GM04503 (cell line): ENCODE measurements around the gene CMTM5.
"Not testable (repeated sequence)": the region's sequence is repeated elsewhere in the genome, so short reads cannot be mapped to it uniquely, and the experiment has no call there.

Experiments
- DNase-seq: peaks from one replicate; pipeline ENCODE4 v3.0.0-alpha.2; 2012; ENCODE audit warnings: low read depth

The CMTM5 gene

GRCh38 chr14:23414906-23415820 is 38.3 kb downstream of the CMTM5 start:
- DNase-seq, result no peak

- no peak for DNase-seq
These were observed 39.3 kb downstream of the CMTM5 start for GRCh38 chr14:23415821-23416778.

GRCh38 chr14:23416801-23417200 is 40.0 kb downstream of the CMTM5 start:
- DNase-seq, result no peak

GRCh38 chr14:23417269-23417668 is 40.4 kb downstream of the CMTM5 start:
- not testable (repeated sequence) for DNase-seq

GRCh38 chr14:23418021-23418420 is 41.2 kb downstream of the CMTM5 start:
- DNase-seq, result no peak

DNA sequence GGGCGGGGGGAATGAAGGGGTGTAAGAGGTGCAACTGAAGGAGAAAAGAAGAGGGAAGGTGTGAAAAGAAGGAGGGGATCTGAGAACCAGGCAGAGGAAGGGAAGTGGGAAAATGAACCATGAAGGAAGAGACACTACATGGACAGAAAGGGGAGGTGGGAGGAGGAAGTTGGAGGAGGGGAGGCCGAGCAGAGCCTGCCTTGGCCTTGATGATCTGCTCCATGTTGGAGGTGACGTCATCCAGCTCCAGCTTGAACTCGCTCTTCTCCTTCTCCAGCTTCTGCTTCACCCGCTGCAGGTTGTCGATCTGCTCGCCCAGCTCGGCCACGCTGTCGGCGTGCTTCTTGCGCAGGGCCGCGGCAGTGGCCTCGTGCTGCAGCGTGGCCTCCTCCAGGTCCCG is 42.8 kb downstream of the CMTM5 start:
- not testable (repeated sequence) for DNase-seq

- no peak for DNase-seq
These were observed 44.7 kb downstream of the CMTM5 start for GRCh38 chr14:23421594-23421993.

- no peak for DNase-seq
These were observed 46.8 kb downstream of the CMTM5 start for GRCh38 chr14:23423657-23424056.

GRCh38 chr14:23425169-23425568 is 48.3 kb downstream of the CMTM5 start:
- no peak for DNase-seq

DNA sequence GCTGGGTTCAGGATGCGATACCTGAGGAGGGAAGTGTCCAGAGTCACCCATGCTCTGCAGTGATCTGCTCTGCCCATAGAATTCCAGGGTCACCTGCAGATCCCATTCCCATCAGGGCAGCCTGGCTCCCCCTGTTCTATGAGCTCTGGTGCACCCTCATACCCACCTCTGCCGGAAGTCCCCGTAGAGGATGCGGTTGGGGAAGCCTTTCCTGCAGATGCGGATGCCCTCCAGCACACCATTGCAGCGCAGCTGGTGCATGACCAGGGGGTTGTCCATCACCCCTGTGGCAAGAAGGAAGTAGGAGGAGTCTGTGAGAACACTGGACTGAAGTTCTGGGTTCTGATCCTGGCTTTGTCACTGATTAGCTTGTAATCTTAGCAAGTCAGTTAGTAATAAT is 49.0 kb downstream of the CMTM5 start:
- DNase-seq, result not testable (repeated sequence)

DNA sequence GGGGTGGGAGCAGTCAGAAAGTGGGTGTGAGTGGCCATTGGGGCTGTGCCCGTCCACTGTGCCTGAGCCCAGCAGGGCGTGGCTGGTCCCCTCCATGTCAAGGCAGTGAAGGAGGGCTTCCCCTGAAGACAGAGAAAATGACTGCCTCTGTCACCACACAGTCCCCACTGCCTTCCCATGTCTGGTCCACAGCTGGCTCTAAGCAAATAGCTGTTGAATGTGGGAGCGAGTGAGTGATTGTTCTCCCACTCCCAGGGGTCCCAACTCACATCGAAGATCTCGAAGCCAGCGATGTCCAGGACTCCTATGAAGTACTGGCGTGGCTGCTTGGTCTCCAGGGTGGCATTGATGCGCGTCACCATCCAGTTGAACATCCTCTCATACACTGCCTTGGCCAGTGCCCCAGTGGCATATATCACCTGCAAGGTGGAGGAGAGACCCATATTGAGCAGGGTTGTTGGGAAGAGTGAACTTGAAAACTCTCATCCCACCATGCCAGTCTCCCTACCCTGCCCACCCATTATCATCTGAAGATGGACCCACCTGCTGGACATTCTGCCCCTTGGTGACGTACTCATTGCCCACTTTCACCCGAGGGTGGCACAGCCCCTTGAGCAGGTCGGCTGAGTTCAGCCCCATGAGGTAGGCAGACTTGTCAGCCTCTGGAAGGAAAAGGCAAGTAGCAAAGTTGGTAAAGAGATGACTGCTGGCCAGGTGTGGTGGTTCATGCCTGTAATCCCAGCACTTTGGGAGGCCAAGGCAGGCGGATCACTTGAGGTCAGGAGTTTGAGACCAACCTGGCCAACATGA is 52.0 kb downstream of the CMTM5 start:
- DNase-seq, result no peak
